ENCODE data around the gene MBNL2. TPM values are rescaled to one million over a fixed set of nuclear protein-coding genes. Genes with fewer than 3 reads are reported as not detected.

MBNL2 gene
- total and polyA plus RNA-seq, 7 donors = 11.8 to 110 (median 84.7) TPM

GRCh38 chr13:97239306-97239705 is 17.2 kb downstream of the MBNL2 start:
- Histone ChIP-seq H3K36me3 (no peaks in the 10 kb centered on the region), H3K4me1 (peaks cover 0 to 100% (median 98%) of the 10 kb centered on the region in 4 donors), H3K4me3 (no peak overlapping the region), H3K27ac (peak overlapping the region; percentile 75 to 85 (median 81)), H3K27me3 (no peaks in the 10 kb centered on the region), H3K9me3 (no peaks in the 10 kb centered on the region)
- WGBS, 2 donors = 85 to 88% methylated on average over 1 of the region's 1 CpG
- DNase-seq = no peak
- intact Hi-C loops (cut with DNase I) = no loop called here
- TF ChIP-seq POLR2AphosphoS5 (IDR thresholded peaks at IDR 0.05) = no peak
- TF ChIP-seq CTCF (IDR thresholded peaks at IDR 0.05) = no peak
- no peak for TF ChIP-seq EP300 (IDR thresholded peaks at IDR 0.05)

- intact Hi-C loops (cut with DNase I) = no loop called here
- Histone ChIP-seq H3K27ac (peak overlapping the region; percentile 75 to 85 (median 81)), H3K4me1 (peaks cover 0 to 100% (median 98%) of the 10 kb centered on the region in 4 donors), H3K4me3 (no peak overlapping the region), H3K27me3 (no peaks in the 10 kb centered on the region), H3K9me3 (no peaks in the 10 kb centered on the region), H3K36me3 (no peaks in the 10 kb centered on the region)
- no peak for DNase-seq
- TF ChIP-seq POLR2AphosphoS5 (IDR thresholded peaks at IDR 0.05) (no peak), CTCF (IDR thresholded peaks at IDR 0.05) (no peak), POLR2A (IDR thresholded peaks at IDR 0.05) (no peak), EP300 (IDR thresholded peaks at IDR 0.05) (no peak)
- WGBS, 2 donors = 62 to 85% methylated on average over 3 of the region's 3 CpGs
These were observed 18.0 kb downstream of the MBNL2 start for GRCh38 chr13:97239943-97240787.

GRCh38 chr13:97240788-97241734 is 18.9 kb downstream of the MBNL2 start:
- intact Hi-C loops (cut with DNase I) = no loop called here
- WGBS, 2 donors = 83% methylated on average over 8 of the region's 8 CpGs
- H3K27ac ChIP-seq = peak overlapping the region; percentile 75 to 85 (median 81)
- H3K36me3 ChIP-seq = no peaks in the 10 kb centered on the region
- no peaks in the 10 kb centered on the region for H3K27me3 ChIP-seq
- peaks cover 0 to 100% (median 98%) of the 10 kb centered on the region in 4 donors for H3K4me1 ChIP-seq
- no peak for DNase-seq
- H3K4me3 ChIP-seq = no peak overlapping the region
- TF ChIP-seq POLR2AphosphoS5 (IDR thresholded peaks at IDR 0.05) = peak in 1 of 4 donors; percentile 35
- no peak for TF ChIP-seq CTCF (IDR thresholded peaks at IDR 0.05)
- TF ChIP-seq EP300 (IDR thresholded peaks at IDR 0.05) = no peak
- no peak for TF ChIP-seq POLR2A (IDR thresholded peaks at IDR 0.05)
- no peaks in the 10 kb centered on the region for H3K9me3 ChIP-seq

GRCh38 chr13:97241761-97242160 is 19.6 kb downstream of the MBNL2 start:
- Histone ChIP-seq H3K27me3 (no peaks in the 10 kb centered on the region), H3K9me3 (no peaks in the 10 kb centered on the region), H3K4me1 (peaks cover 0 to 99% (median 96%) of the 10 kb centered on the region in 4 donors), H3K4me3 (no peak overlapping the region), H3K27ac (peak overlapping the region; percentile 75 to 85 (median 81)), H3K36me3 (no peaks in the 10 kb centered on the region)
- intact Hi-C loops (cut with DNase I) = no loop called here
- 81 to 90% methylated on average over 5 of the region's 5 CpGs for WGBS, 2 donors
- TF ChIP-seq POLR2A (IDR thresholded peaks at IDR 0.05) (no peak), CTCF (IDR thresholded peaks at IDR 0.05) (no peak), EP300 (IDR thresholded peaks at IDR 0.05) (no peak), POLR2AphosphoS5 (IDR thresholded peaks at IDR 0.05) (peak in 3 of 4 donors; percentile 16 to 24 (median 21))
- no peak for DNase-seq
